Measurements from ENCODE around the gene MRPL2.

MRPL2 gene

GRCh38 chr6:43076464-43077332, 17.5 kb upstream of the MRPL2 start (continued):
- TF ChIP-seq, protein P1, sequence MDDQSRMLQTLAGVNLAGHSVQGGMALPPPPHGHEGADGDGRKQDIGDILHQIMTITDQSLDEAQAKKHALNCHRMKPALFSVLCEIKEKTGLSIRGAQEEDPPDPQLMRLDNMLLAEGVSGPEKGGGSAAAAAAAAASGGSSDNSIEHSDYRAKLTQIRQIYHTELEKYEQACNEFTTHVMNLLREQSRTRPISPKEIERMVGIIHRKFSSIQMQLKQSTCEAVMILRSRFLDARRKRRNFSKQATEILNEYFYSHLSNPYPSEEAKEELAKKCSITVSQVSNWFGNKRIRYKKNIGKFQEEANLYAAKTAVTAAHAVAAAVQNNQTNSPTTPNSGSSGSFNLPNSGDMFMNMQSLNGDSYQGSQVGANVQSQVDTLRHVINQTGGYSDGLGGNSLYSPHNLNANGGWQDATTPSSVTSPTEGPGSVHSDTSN (CRISPR knock-in tag; IDR thresholded peaks at IDR 0.05): 0 out of 2 replicates have a peak, but pooled peaks have one; percentile 26
- TF ChIP-seq ZBTB26 (tag by site-specific recombination; optimal IDR thresholded peaks at IDR 0.05) (peak; percentile 90), EGR2 (tag by site-specific recombination; IDR thresholded peaks at IDR 0.05; ENCODE audit: low read depth) (peak; percentile 60), KLF16 (tag by site-specific recombination; IDR thresholded peaks at IDR 0.05) (0 out of 2 replicates have a peak, but pooled peaks have one; percentile 35), ZNF341 (tag by site-specific recombination; IDR thresholded peaks at IDR 0.05; ENCODE audit: low read depth) (peak; percentile 99), TCF7L2 (IDR thresholded peaks at IDR 0.05; ENCODE audit: borderline replicate concordance, low read depth, low read length) (no peak), ZBTB8A (tag by site-specific recombination; IDR thresholded peaks at IDR 0.05) (peak; percentile 97), ZNF335 (tag by site-specific recombination; conservative IDR thresholded peaks at IDR 0.05) (peak; percentile 77; the same call in 1 of the 2 replicates), ZBTB17 (tag by site-specific recombination; IDR thresholded peaks at IDR 0.05) (peak; percentile 45), ZIC2 (tag by site-specific recombination; IDR thresholded peaks at IDR 0.05) (peak; percentile 52), ZNF626 (tag by site-specific recombination; IDR thresholded peaks at IDR 0.05) (no peak)

- Histone ChIP-seq H3K4me3 (ENCODE audit: low read depth, low read length) (peak within 1 kb of the TSS; percentile 88), H3K27ac (ENCODE audit: extremely low read depth, low read depth, low read length) (peak within 1 kb of the TSS; percentile 87), H3K36me3 (ENCODE audit: control insufficient read depth in 2 of 2, insufficient read depth in 1 of 2, low read length in 2 of 2) (peaks cover 3 to 34% of the 10 kb centered on the region in 2 experiments; a peak in 2 of 3 replicates), H3K4me1 (ENCODE audit: control insufficient read depth, insufficient read depth, low read length) (peaks cover 14% of the 10 kb centered on the region), H3K9me3 (ENCODE audit: control insufficient read depth, insufficient read depth, low read depth, low read length) (no peaks in the 10 kb centered on the region)
- ChIA-PET POLR2A (interaction anchor here (0.6 to 2.6 kb wide), 27 partner anchors 11 to 379 kb away, joined by 3 to 31 read pairs (median 4); partner anchors contain the start of genes BICRAL, CNPY3, CUL7 and KLC4), CTCF (interaction anchor here (0.6 to 7.6 kb wide), 6 partner anchors 17 to 211 kb away, joined by 3 to 83 read pairs (median 6); partner anchors contain the start of genes KLC4 and MRPL2)
- no peak for TF ChIP-seq ZNF658 (tag by site-specific recombination; IDR thresholded peaks at IDR 0.05)
- no peak for TF ChIP-seq ZXDB (tag by site-specific recombination; IDR thresholded peaks at IDR 0.05)
- TF ChIP-seq ZNF335 (tag by site-specific recombination; conservative IDR thresholded peaks at IDR 0.05): no peak
- no peak for TF ChIP-seq ZNF76 (tag by site-specific recombination; IDR thresholded peaks at IDR 0.05; ENCODE audit: borderline replicate concordance, low read depth)
- no peak for TF ChIP-seq KLF17 (tag by site-specific recombination; IDR thresholded peaks at IDR 0.05)
- TF ChIP-seq GLIS2 (tag by site-specific recombination; IDR thresholded peaks at IDR 0.05): no peak; the same call in 1 of the 2 replicates
- TF ChIP-seq ZBTB8A (tag by site-specific recombination; IDR thresholded peaks at IDR 0.05): peak; percentile 54; the same call in 1 of the 2 replicates
- no peak for TF ChIP-seq ZNF843 (tag by site-specific recombination; IDR thresholded peaks at IDR 0.05)
- TF ChIP-seq ZSCAN23 (tag by site-specific recombination; IDR thresholded peaks at IDR 0.05): no peak
- TF ChIP-seq, protein P2, sequence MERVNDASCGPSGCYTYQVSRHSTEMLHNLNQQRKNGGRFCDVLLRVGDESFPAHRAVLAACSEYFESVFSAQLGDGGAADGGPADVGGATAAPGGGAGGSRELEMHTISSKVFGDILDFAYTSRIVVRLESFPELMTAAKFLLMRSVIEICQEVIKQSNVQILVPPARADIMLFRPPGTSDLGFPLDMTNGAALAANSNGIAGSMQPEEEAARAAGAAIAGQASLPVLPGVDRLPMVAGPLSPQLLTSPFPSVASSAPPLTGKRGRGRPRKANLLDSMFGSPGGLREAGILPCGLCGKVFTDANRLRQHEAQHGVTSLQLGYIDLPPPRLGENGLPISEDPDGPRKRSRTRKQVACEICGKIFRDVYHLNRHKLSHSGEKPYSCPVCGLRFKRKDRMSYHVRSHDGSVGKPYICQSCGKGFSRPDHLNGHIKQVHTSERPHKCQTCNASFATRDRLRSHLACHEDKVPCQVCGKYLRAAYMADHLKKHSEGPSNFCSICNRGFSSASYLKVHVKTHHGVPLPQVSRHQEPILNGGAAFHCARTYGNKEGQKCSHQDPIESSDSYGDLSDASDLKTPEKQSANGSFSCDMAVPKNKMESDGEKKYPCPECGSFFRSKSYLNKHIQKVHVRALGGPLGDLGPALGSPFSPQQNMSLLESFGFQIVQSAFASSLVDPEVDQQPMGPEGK (tag by site-specific recombination; IDR thresholded peaks at IDR 0.05): peak; percentile 21; the same call in 1 of the 2 replicates
- TF ChIP-seq ZBTB20 (tag by site-specific recombination; IDR thresholded peaks at IDR 0.05): no peak
- TF ChIP-seq, protein P3, sequence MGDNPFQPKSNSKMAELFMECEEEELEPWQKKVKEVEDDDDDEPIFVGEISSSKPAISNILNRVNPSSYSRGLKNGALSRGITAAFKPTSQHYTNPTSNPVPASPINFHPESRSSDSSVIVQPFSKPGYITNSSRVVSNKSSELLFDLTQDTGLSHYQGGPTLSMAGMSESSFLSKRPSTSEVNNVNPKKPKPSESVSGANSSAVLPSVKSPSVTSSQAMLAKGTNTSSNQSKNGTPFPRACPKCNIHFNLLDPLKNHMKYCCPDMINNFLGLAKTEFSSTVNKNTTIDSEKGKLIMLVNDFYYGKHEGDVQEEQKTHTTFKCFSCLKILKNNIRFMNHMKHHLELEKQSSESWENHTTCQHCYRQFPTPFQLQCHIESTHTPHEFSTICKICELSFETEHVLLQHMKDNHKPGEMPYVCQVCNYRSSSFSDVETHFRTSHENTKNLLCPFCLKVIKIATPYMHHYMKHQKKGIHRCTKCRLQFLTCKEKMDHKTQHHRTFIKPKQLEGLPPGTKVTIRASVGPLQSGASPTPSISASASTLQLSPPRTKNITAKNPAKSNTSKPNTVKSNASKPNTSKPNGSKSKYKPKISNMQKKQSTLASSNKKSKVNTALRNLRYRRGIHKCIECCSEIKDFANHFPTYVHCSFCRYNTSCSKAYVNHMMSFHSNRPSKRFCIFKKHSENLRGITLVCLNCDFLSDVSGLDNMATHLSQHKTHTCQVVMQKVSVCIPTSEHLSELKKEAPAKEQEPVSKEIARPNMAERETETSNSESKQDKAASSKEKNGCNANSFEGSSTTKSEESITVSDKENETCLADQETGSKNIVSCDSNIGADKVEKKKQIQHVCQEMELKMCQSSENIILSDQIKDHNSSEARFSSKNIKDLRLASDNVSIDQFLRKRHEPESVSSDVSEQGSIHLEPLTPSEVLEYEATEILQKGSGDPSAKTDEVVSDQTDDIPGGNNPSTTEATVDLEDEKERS (tag by site-specific recombination; IDR thresholded peaks at IDR 0.05): no peak
- no peak for TF ChIP-seq ZNF48 (tag by site-specific recombination; IDR thresholded peaks at IDR 0.05)
- peak; percentile 47 for TF ChIP-seq SP2 (tag by site-specific recombination; IDR thresholded peaks at IDR 0.05)
- no peak for TF ChIP-seq ZNF366 (tag by site-specific recombination; conservative IDR thresholded peaks at IDR 0.05)
- no peak for TF ChIP-seq ZNF184 (tag by site-specific recombination; IDR thresholded peaks at IDR 0.05)
- no peak for TF ChIP-seq ZNF561 (tag by site-specific recombination; IDR thresholded peaks at IDR 0.05; ENCODE audit: borderline replicate concordance)
Observed at GRCh38 chr6:43075670-43076463, 16.6 kb upstream of the MRPL2 start, which contains the start of gene PTK7. Gene PTK7 (plus strand): TSS chr6:43076314. CDS start chr6:43076489, 175 bp downstream.

Measured in HEK293 (cell line).